HCT116 (cell line): ENCODE data around the gene PTBP3.

Experiments used
- CTCF ChIP-seq, 3 experiments: fragments of 200-600 bp in 1 of 3; sonication (generic) in 1 of 3; IDR thresholded peaks in 2 of 3; conservative IDR thresholded peaks in 1 of 3; 2 replicates each; pipeline ENCODE4 v1.5.1; 2012 to 2017; ENCODE audit warnings: low read depth in 2 of 3, low read length in 2 of 3, antibody characterized with exemption in 1 of 3, borderline replicate concordance in 1 of 3, control low read depth in 1 of 3, mild to moderate bottlenecking in 1 of 3, mixed read lengths in 1 of 3, mixed run types in 1 of 3, moderate library complexity in 1 of 3; ENCODE audit not compliant: insufficient read depth in 1 of 3
- EGR1 ChIP-seq: IDR thresholded peaks from 2 replicates; pipeline ENCODE4 v1.6.1; 2012; ENCODE audit warnings: low read depth

GRCh38 chr9:112351184-112351583 lies 17.8 kb upstream of the PTBP3 start:
- TF ChIP-seq CTCF (IDR thresholded peaks at IDR 0.05 in 2 of 3, conservative IDR thresholded peaks at IDR 0.05 in 1 of 3; ENCODE audit: borderline replicate concordance in 1 of 3, insufficient read depth in 1 of 3, low read depth in 2 of 3, low read length in 2 of 3), result no peak
- TF ChIP-seq EGR1, result no peak
